ENCODE data around the gene TMX1.

TMX1 gene

GRCh38 chr14:51242545-51243490 lies 2.8 kb downstream of the TMX1 start:
- in situ Hi-C loops (cut with MboI; ENCODE audit: low sequenced_read_pairs): no loop called here

DNA sequence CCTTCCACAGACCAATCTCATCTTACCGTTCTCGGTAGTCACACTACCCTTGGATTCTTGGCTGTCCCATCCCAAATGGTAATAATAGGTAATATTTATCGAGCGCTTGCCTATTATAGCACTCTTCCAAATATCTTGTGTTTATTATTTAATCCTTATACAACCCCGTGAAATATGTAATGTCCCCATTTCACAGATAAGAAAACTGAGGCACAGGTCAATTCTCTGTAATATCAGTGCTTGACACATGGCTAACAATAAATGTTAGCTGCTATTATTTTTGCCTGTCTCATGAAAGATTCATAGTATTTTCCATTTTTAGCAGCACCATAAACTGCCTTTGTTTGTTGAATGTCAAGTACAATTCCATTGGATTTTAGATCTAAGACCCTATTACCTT lies 4.5 kb downstream of the TMX1 start:
- in situ Hi-C loops (cut with MboI; ENCODE audit: low sequenced_read_pairs): no loop called here

- in situ Hi-C loops (cut with MboI; ENCODE audit: low sequenced_read_pairs): no loop called here
Measured at GRCh38 chr14:51246032-51246431, 6.0 kb downstream of the TMX1 start.

- in situ Hi-C loops (cut with MboI; ENCODE audit: low sequenced_read_pairs): no loop called here
Measured at GRCh38 chr14:51248016-51248987, 8.3 kb downstream of the TMX1 start.

DNA sequence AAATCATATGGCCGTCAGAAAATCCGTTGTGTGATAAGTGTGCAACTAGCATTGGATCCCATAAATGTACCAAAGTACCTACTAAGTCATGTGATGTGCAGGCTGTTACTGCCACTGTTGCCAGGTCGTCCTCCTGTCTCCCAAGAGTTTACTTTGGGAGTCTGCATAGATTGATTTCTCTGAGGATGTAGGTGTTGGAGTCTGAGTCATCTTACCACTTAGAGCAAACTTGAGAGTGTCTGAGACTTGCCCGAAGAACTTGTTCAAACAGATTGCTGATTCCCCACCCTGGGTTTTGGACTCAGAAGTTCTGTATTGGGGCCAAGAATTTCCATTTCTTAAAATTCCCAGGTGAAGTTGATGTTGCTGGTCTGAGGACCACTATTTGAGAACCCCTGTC lies 11.4 kb downstream of the TMX1 start:
- in situ Hi-C loops (cut with MboI; ENCODE audit: low sequenced_read_pairs): no loop called here

DNA sequence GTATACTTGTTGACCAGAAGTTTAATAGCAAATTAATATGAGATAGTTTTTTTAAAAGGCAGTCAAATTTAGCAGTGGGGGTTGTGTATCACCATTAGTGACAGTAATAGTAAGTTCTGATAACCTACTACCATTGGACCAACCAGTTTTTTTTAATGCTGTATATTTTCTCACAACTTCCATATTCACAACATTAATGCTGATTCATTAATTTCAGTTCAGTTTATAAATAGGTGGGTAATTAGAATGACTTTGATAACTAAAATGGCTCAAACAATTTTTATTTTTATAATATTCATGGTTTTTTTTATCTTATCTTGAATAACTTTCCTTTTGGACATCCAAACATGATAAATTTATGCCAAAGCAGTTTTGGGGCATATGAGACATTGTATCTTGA lies 13.8 kb downstream of the TMX1 start:
- in situ Hi-C loops (cut with MboI; ENCODE audit: low sequenced_read_pairs): no loop called here

GRCh38 chr14:51258280-51258679 lies 18.2 kb downstream of the TMX1 start:
- in situ Hi-C loops (cut with MboI; ENCODE audit: low sequenced_read_pairs): no loop called here

DNA sequence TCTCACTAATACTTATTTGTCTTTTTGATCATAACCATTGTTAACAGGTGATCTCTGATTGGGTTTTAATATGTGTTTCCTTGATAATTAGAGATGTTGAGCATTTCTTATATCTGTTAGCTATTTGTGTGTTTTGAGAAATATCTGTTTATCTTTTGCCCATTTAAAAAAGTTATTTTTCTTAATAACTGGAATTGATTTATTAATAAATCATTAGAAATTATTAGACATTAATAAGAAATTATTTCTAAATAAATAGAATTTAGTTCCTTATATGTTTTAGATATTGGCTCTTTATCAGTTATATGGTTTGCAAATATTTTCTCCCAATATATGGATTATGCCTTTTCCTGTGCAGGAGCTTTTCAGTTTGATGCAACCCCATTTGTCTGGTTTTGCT lies 18.7 kb downstream of the TMX1 start:
- in situ Hi-C loops (cut with MboI; ENCODE audit: low sequenced_read_pairs): no loop called here

DNA sequence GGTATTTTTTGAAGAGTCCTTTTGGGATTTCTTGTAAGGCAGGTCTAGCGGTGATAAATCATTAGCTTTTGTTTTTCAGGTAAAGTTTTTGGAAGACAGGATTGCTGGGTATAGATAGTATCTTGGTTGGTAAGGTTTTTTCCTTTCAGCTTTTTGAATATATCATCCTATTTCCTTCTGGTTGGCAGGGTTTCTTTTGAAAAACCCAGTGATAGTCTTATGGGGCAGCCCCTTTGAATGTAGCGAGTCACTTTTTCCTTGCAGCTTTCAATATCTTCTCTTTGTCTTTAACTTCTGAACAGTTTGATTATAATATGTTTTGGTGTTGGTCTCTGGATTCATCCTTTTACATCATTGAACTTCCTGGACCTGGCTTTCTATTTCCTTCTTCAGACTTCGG lies 20.2 kb downstream of the TMX1 start:
- in situ Hi-C loops (cut with MboI; ENCODE audit: low sequenced_read_pairs): no loop called here

- in situ Hi-C loops (cut with MboI; ENCODE audit: low sequenced_read_pairs): no loop called here
Measured at GRCh38 chr14:51261151-51261550, 21.1 kb downstream of the TMX1 start.

DNA sequence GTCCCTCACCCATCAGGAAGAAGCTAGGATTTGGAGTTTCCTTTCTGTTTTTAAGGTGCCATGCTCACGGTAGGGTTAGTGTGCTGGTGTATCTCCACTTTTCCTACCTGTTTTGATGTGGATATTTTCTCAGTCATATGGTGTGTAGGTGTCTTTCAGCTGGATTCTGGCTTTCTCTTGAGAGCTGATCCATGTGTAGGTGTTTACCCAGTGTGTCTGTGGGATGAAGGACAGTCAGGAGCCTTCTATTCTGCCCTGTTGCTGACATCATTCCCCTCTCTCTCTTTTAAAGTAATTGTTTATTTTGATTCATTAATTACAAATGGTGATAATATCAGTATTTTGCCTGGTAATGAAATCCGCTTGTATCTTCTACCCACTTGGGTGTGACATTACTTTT lies 22.8 kb downstream of the TMX1 start:
- in situ Hi-C loops (cut with MboI; ENCODE audit: low sequenced_read_pairs): no loop called here

DNA sequence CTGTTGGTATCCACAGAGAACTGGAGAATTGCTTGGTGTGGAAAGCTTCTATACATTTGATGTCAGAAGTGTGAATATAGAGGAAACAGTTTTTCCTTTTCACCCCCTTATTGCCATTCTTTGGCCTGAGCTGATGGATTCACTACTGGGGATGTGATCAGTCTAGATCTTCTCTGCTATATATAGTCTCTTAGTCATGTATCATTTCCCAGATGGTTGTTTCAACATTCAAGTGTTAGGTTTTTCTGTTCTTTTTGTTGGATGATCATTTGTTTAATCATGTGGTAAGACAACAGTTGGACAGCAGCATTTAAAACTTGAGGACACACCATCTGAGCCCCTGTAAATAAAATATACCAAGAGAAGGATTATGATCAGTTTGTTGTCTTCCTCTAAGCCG lies 29.6 kb downstream of the TMX1 start:
- in situ Hi-C loops (cut with MboI; ENCODE audit: low sequenced_read_pairs): no loop called here

DNA sequence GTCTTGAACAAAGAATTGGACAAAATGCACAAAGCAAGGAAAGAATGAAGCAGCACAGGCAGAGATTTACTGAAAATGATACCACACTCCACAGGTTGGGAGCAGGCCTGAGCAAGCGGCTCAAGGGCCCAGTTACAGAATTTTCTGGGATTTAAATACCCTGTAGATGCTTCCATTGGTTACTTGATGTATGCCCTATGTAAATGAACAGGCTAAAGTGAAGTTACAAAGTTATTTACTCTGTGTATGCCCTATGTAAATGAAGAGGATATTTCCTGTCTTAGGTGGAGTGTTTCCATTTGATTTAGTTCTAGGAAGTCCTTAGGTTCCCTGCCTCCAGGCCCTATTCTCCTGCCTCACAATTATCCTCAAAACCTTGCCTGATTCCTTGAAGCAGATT lies 36.6 kb downstream of the TMX1 start:
- in situ Hi-C loops (cut with MboI; ENCODE audit: low sequenced_read_pairs): no loop called here

DNA sequence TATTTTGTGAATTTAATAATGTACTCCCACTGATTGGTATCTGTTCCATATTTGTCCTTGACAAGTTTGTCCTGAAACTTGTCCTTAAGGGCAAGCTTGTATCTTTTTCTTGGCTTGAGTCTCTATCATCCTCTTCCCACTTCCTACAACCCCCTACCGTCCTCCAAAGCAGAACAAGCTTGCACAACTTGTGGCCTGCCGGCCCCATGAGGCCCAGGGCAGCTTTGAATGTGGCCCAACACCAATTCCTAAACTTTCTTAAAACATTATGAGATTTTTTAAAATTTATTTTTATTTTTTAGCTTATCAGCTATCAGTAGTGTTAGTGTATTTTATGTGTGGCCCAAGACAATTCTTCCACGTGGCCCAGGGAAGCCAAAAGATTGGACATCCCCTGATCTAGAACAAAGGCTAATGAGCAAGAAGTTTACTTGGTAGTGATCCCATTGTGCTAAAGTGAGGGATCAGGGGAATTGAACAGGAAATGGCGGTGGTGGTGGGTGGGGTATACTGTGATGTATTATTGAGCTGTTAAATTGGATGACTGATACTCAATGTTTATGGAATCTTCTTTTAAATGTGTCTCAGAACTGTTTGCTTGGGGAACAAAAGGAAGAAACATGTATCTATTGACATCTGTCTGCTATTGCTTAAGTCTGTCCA lies 37.8 kb downstream of the TMX1 start:
- in situ Hi-C loops (cut with MboI; ENCODE audit: low sequenced_read_pairs): no loop called here

DNA sequence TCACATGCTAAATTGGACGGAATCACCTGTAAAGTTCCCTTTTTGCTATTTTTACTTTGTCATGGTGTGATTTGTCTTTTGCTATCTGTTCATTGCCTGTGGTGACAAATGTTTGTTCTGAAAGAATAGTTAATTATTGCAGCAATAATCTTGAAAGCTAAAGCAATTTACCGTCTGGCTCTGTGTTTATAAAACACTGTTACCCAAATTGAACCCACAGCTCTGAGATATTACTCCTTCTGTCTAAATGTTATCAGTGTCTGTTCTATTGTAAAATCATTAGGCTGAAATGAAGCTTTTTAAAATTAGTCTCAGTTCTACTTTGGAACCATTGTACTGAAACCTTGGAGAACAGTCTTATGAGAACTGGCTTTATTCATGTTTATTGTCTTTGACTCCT lies 42.5 kb downstream of the TMX1 start:
- in situ Hi-C loops (cut with MboI; ENCODE audit: low sequenced_read_pairs): no loop called here

DNA sequence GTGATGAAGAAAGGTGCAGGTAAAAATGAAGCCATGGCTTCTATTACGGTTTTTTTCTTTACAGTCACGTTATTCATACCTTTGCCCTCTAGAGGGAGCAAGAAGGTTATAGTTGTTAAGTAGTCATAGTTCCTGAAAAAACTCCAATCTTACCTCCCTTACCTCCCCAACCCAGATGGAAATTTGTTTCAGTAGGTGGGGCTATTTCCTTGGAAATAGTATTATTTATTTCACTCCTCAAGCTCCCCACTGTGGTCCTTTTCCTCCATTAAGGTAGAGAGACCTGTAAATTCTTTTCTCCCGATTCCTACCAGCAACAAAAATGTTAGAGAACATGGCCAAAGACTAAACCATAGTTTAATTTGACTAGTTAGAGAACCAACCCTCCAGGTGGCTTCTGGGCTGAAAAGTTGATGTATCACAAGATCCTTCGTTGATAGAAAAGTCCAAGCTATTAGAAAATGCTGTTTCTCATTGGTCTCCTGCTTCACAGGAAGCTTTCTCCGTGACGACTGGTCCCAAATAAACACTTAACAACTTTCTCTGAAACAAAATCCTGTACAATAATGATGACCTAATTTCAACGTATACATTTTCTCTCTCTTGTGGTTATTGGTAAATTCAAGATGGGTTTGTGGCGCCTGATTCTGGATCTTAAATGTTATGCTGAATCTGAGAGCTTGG lies 43.5 kb downstream of the TMX1 start:
- in situ Hi-C loops (cut with MboI; ENCODE audit: low sequenced_read_pairs): no loop called here

DNA sequence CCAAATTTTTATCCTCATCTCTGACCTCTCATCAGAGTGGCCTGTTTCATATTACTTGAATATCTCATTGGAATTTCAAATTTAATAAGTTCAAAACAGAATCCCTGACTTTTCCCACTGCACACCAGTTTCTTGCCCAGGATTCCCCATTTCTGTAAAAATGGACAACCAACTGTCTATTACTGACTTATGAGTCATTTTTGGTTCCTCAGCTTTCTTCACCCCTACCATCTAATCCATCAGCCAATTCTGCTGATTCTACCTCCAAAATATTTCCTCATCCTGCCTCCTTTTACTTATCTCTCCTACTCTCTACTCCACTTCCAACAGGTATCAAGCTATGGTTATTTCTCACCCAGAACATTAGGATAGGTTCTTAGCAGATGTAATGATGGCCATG lies 44.2 kb downstream of the TMX1 start:
- in situ Hi-C loops (cut with MboI; ENCODE audit: low sequenced_read_pairs): no loop called here

GRCh38 chr14:51285120-51285519 lies 45.1 kb downstream of the TMX1 start:
- in situ Hi-C loops (cut with MboI; ENCODE audit: low sequenced_read_pairs): no loop called here

GRCh38 chr14:51289169-51289568 lies 49.1 kb downstream of the TMX1 start:
- in situ Hi-C loops (cut with MboI; ENCODE audit: low sequenced_read_pairs): no loop called here

- in situ Hi-C loops (cut with MboI; ENCODE audit: low sequenced_read_pairs): no loop called here
Measured at GRCh38 chr14:51290132-51290531, 50.1 kb downstream of the TMX1 start.

DNA sequence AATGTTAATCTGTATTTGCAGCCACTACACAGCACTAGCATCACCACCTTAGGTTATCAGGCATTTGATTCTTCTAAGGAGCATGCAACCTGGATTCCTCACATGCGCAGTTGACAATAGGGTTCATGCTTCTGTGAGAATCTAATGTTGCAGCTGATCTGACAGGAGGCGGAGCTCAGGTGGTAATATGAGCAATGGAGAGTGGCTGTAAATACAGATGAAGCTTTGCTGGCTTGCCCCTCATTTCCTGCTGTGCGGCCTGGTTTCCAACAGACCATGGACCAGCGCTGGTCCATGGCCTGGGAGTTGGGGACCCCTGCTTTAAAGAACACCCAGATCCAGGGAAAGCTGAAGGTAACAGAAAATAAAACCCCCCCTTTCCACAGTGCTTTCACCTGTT lies 51.0 kb downstream of the TMX1 start:
- in situ Hi-C loops (cut with MboI; ENCODE audit: low sequenced_read_pairs): no loop called here
